Activated T-cell treated with anti-CD3 and anti-CD28 coated beads, Interleukin-2, amount 50 U/mL, for 4 hours (primary cell): Measurements from ENCODE around the gene KLF2. TPM values are rescaled to one million over a fixed set of nuclear protein-coding genes. Genes with fewer than 3 reads are reported as not detected.

Experiments used
- ATAC-seq, 2 donors: fragments of 200-7000 bp; cut with Tn5 transposase; one replicate each; pipeline ENCODE4 v1.10.0; 2021
- DNase-seq: peaks from one replicate; pipeline ENCODE4 v3.0.0-alpha.2; 2020
- H3K27me3 Mint-ChIP-seq: one replicate; pipeline ENCODE4 v1.8.0; 2021; ENCODE audit warnings: low read depth, mixed read lengths
- H3K36me3 Mint-ChIP-seq: one replicate; pipeline ENCODE4 v1.8.0; 2022; ENCODE audit warnings: mixed read lengths; ENCODE audit not compliant: insufficient read depth
- H3K4me1 Mint-ChIP-seq: one replicate; pipeline ENCODE4 v1.8.0; 2021; ENCODE audit warnings: low read depth, mixed read lengths
- H3K4me3 Mint-ChIP-seq: one replicate; pipeline ENCODE4 v1.8.0; 2021; ENCODE audit warnings: mild to moderate bottlenecking, moderate library complexity, mixed read lengths
- H3K9me3 Mint-ChIP-seq: one replicate; pipeline ENCODE4 v1.8.0; 2021; ENCODE audit warnings: mixed read lengths
- total RNA-seq, 3 donors: library from RNA; stranded (reverse); gene quantifications; one replicate each; pipeline ENCODE4 v1.2.1, GENCODE V29; 2021

Gene KLF2
- total RNA-seq, 3 donors from 2014 or later, result 1.4 to 2.5 (median 2.4) TPM

GRCh38 chr19:16376649-16377048, 52.0 kb downstream of the KLF2 start:
- Mint-ChIP-seq H3K27me3 (no peaks in the 10 kb centered on the region), H3K36me3 (peaks cover 28% of the 10 kb centered on the region), H3K4me1 (peaks cover 70% of the 10 kb centered on the region), H3K4me3 (no peak overlapping the region), H3K9me3 (no peaks in the 10 kb centered on the region)
- DNase-seq (peak; percentile 35), ATAC-seq (peak; percentile 39 to 50)

- Mint-ChIP-seq H3K27me3 (no peaks in the 10 kb centered on the region), H3K4me1 (peaks cover 78% of the 10 kb centered on the region), H3K4me3 (no peak overlapping the region), H3K9me3 (no peaks in the 10 kb centered on the region), H3K36me3 (peaks cover 27% of the 10 kb centered on the region)
- no peak for ATAC-seq
- DNase-seq, result no peak
Observed at GRCh38 chr19:16377521-16377920, 52.9 kb downstream of the KLF2 start.

Other genes starting within 250 kb of the KLF2 start
- 100 to 1,000 TPM; 153 to 177 (median 168) TPM for gene TPM4, start 248.3 kb upstream of the KLF2 start, total RNA-seq
- gene RAB8A, start 212.9 kb upstream of the KLF2 start, total RNA-seq, result 100 to 1,000 TPM; 140 to 167 (median 153) TPM
- 1 to 10 TPM; 5.7 to 9.2 (median 7.0) TPM for gene HSH2D, start 181.1 kb upstream of the KLF2 start, total RNA-seq
- not detected for gene CIB3, start 151.3 kb upstream of the KLF2 start, total RNA-seq
- 10 to 100 TPM; 53.4 to 60.1 (median 56.4) TPM for gene FAM32A, start 139.4 kb upstream of the KLF2 start, total RNA-seq
- gene AP1M1, start 126.9 kb upstream of the KLF2 start, total RNA-seq, result 100 to 1,000 TPM in 2 of 3 donors, 10 to 100 TPM in 1; 93.4 to 109 (median 106) TPM
- gene EPS15L1, start 147.1 kb downstream of the KLF2 start, total RNA-seq, result 10 to 100 TPM; 37.0 to 40.1 (median 38.1) TPM
- gene CALR3, start 171.3 kb downstream of the KLF2 start, total RNA-seq, result not detected
- gene C19orf44, start 171.6 kb downstream of the KLF2 start, total RNA-seq, result 1 to 10 TPM; 2.4 to 3.2 (median 2.7) TPM
- gene CHERP, start 217.6 kb downstream of the KLF2 start, total RNA-seq, result 100 to 1,000 TPM in 2 of 3 donors, 10 to 100 TPM in 1; 98.7 to 107 (median 103) TPM
- gene SLC35E1, start 247.6 kb downstream of the KLF2 start, total RNA-seq, result 10 to 100 TPM; 48.1 to 48.5 (median 48.1) TPM